ENCODE results near the gene PADI6. TPM values are rescaled to one million over a fixed set of nuclear protein-coding genes. Genes with fewer than 3 reads are reported as not detected.

Gene PADI6
- total RNA-seq = not detected in 2 replicates

DNA sequence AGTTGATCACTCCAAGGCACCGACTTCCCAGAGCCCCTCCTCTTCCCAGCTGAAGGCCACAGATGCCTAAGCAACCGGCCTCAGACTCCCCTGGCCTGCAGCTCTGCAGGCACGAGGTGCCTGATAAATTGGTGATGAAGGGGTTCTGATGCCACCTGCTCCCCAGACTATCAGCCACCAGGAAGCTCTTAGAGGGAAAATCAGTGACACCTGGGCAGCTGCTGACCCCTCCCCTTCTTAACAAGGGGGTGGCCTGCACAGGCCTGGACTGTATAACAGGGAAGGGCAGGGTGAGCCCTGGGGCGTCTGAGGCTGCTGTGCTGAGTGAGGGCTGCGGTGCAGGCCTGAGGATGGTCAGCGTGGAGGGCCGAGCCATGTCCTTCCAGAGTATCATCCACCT is at the start of gene PADI6:
TSS of gene PADI6 (plus strand) at position 301 of the 400 bp plus-strand sequence. CDS start at position 351, 50 bp downstream.

DNA sequence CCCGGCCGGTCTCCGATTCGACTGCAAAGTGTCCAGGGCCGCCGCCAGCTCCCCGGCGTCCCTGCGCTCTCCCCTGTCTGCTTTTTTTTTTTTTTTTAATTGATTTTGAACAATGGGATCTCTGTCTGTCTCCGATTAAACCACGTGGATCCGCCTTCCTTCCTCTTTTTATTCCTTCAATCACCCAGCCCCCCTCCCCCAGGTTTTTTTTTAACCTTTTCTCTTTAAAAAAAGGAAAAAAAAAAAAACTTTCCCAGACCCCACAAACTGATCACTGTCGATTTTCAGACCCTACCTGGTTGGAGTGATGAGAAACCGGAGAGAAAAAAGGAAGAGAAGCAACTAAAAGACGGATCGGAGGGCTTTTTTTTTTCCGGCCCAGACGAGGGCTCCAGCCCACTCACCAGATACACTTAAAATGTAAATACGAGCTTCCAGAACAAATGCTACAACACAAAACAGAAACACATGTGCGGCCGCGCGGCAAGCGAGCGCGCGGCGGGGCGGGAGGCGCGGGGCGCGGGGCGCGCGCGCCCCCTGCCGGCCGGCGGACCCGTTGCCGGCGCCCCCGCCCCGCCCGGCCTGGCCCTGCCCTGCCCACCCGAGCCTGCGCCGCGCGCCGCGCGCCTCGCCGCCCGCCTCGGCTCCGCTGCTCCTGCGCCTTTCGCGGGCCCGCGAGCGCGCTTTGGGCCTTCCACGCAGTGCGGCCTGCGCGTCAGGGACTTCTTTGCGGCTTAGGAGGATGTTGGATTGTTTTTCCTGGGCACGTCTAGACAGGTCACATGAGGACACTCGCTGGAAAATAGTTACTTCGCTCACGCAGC is 67.5 kb downstream of the PADI6 start, which contains the start of gene RCC2:
TSS of gene RCC2 (minus strand) at position 428 of the 824 bp plus-strand sequence. CDS start 1,163 bp downstream, outside the sequence.

Other genes starting within 250 kb of the PADI6 start
- not detected in 2 replicates for gene PADI1, start 167.1 kb upstream of the PADI6 start, total RNA-seq
- gene PADI3, start 123.1 kb upstream of the PADI6 start, total RNA-seq = not detected in 2 replicates
- not detected in 2 replicates for gene PADI4, start 64.0 kb upstream of the PADI6 start, total RNA-seq
- gene RCC2, start 67.5 kb downstream of the PADI6 start, total RNA-seq = 34.8 and 39.7 TPM in 2 replicates
- 17.2 and 35.1 TPM in 2 replicates for gene ARHGEF10L, start 167.5 kb downstream of the PADI6 start, total RNA-seq